Prostate gland (tissue), 2 donors: ENCODE data around the gene TMEM135.

Experiments used
- POLR2A ChIP-seq: fragments of 450-650 bp; IDR thresholded peaks from one replicate; pipeline ENCODE4 v1.6.1; 2016; ENCODE audit warnings: antibody characterized with exemption, mild to moderate bottlenecking
- TF ChIP-seq, protein P1 (sequence below), 4 experiments: fragments of 200-600 bp in 2 of 4; fragments of 450-650 bp in 2 of 4; sonication (generic) in 2 of 4; IDR thresholded peaks; 1 replicate in 3 of 4; 2 replicates in 1 of 4; pipeline ENCODE4 v1.5.1; 2016 to 2019; ENCODE audit warnings: antibody characterized with exemption in 4 of 4, mild to moderate bottlenecking in 2 of 4, moderate library complexity in 2 of 4

DNA sequence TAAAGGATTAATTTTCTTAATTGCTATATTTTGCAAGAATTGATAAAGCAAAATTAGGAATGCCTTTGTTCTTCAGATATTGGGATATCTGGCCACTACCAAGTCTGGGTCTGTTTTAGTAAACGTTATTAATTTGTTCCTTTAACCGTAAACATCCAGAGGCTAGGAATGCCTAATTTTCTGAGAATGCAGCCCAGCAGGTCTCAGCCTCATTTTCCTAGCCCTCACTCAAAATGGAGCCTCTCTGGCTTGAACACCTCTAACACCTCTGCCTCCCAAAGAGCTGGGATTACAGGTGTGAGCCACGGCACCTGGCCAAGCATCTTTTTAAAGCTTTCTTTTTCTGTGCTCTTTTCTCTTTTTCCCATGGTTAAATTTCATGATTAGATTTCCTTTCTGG, 18.4 kb downstream of the TMEM135 start:
- TF ChIP-seq POLR2A = no peak
- TF ChIP-seq, protein P1, sequence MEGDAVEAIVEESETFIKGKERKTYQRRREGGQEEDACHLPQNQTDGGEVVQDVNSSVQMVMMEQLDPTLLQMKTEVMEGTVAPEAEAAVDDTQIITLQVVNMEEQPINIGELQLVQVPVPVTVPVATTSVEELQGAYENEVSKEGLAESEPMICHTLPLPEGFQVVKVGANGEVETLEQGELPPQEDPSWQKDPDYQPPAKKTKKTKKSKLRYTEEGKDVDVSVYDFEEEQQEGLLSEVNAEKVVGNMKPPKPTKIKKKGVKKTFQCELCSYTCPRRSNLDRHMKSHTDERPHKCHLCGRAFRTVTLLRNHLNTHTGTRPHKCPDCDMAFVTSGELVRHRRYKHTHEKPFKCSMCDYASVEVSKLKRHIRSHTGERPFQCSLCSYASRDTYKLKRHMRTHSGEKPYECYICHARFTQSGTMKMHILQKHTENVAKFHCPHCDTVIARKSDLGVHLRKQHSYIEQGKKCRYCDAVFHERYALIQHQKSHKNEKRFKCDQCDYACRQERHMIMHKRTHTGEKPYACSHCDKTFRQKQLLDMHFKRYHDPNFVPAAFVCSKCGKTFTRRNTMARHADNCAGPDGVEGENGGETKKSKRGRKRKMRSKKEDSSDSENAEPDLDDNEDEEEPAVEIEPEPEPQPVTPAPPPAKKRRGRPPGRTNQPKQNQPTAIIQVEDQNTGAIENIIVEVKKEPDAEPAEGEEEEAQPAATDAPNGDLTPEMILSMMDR (IDR thresholded peaks at IDR 0.05) = no peak
